Activated T-cell treated with anti-CD3 and anti-CD28 coated beads, Interleukin-2, amount 50 U/mL, for 48 hours (primary cell): Measurements from ENCODE around the gene ZNF366.

Source experiments
- DNase-seq, 2 experiments: peaks; one replicate each; pipeline ENCODE4 v3.0.0-alpha.2; 2020

ZNF366 gene

GRCh38 chr5:72463449-72464052 is 43.7 kb downstream of the ZNF366 start:
- DNase-seq: no peak

- no peak for DNase-seq
Observed at GRCh38 chr5:72460413-72460812, 46.8 kb downstream of the ZNF366 start.

- no peak for DNase-seq
Observed at GRCh38 chr5:72459913-72460312, 47.3 kb downstream of the ZNF366 start.

DNA sequence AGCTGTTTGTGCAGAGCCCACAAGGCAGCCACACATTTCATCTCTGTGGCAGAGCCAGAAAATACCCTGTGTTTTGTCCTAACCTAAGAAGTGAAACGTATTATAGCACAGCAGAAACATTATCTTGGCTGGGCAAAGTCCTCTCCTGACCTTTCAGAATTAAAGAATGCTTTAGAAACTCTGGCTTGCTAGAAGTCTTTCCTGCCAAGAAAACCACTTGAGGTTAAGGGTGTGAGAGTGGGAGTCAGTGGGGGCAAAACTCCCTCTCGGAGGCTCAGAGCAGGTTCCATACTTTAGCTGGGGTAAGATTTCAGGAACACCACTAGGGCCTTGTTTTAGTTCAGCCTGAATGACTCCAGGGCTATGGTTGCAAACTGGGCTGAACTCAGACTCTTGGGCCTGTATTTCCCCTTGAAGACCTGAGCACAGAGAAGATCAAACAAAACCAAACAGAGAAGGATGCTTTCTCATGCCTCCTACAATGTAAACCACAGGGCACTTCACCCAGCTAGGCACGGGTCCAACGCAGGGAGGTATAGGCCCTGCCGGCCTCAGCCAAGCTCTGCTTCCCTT is 48.0 kb downstream of the ZNF366 start:
- DNase-seq: no peak

- no peak for DNase-seq
Observed at GRCh38 chr5:72458407-72458806, 48.8 kb downstream of the ZNF366 start.

DNA sequence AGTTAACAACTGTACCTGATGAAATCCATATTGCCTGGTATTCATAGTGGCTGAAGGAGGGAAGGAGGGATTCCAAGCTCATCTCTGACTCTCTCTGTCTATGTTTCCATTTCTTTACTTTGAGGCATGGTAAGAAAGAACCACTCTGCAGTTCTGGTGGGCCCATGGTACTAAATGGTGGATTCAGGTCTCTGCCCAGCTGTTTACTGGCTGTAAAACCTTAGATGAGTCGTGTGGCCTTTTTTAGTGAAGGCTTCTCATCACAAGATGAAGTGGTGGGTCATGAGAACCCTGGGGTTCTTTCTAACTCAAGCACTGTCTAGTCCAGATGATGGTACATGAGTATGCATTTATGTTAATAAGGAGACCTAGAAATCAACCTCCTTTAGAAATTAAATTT is 49.7 kb downstream of the ZNF366 start:
- DNase-seq: no peak

DNA sequence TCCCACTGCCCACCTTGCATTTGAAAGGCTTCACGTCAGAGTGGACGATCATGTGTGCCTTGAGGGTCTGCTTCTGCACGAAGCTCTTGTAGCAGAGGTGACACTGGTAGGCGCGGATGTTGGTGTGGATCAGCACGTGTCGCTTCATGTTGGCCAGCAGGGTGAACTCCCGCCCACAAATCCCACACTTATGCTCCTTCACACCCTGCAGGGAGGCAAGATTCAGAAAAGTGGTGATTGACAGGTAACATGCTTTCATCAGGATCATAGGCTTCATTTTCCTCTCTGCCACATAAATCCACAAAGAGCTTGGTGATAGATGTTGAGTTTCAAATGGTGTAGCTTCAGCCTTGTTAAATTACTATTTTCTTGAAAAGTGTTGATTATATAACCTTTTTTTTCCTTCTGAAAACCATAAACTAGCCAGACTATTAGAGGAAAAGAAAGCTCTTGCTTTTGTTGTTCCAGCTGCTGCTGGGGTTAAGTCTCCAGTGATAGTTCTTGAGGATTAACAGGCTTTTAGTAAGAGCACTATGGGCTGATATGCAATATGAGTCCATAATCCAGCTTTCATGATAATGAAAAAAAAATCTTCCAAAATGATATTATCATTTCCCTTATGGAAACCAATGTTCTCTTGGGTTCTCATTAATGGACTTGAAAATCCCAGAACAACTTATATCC is 50.7 kb downstream of the ZNF366 start:
- no peak for DNase-seq

- DNase-seq: no peak
Observed at GRCh38 chr5:72455476-72455875, 51.7 kb downstream of the ZNF366 start.

- DNase-seq: no peak
Observed at GRCh38 chr5:72454996-72455395, 52.2 kb downstream of the ZNF366 start.

GRCh38 chr5:72453246-72453775 is 53.9 kb downstream of the ZNF366 start:
- no peak for DNase-seq

- DNase-seq: no peak
Observed at GRCh38 chr5:72452515-72453245, 54.5 kb downstream of the ZNF366 start.

DNA sequence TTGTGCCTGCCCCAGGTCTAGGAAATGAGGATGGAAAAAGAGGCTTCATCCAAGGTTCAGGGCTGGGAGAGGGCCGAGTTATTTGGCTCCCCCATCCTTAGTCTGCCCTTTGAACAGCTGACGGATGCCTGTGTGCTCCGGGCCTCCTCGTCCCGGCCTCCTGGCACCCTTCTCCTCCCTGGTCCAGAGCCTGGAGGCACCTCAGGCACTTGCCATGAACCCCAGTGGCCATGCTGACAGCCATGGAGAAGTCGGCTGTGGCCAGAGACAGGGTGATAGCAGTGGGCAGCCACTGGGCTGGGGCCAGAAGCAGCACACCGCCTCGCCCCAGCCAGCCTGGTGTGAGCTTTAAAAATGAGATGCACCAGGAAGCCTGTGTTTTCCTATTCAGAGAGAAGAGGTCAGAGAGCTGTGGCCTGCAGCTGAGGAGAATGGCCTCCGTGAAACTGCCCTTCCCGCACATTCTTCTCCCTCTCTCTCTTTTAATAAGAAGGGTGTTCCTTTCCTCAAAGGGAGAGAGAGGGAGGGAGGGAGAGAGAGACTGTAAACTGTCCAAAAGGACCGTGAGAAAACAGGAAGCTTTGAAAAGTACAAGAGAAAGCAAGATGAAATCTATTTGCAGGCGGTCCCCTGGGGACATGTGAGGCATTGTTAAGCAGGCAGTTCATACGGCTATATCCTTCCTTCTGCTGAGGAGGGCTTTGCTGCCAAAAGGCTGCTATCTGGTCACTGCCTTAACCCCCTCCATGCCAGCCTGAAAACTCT is 55.3 kb downstream of the ZNF366 start:
- no peak for DNase-seq

DNA sequence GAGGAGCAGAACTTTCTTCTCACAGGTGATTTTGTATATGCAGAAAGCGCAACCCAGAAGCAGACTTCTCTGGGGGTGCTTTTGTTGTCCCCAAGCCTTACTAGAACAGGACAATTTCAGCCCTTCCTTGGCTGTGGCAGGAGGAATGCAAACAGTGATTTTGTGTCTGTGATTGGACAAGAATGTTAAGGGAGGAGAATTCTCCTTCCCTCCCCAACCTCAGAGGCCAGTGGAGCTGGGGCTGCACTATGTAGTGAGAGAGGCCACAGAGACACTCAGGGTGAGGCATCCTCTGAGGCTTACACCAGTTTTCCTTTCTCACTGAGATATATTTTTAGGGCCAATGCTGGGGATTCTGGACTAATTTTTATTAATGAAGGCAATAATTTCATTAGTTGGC is 58.8 kb downstream of the ZNF366 start:
- no peak for DNase-seq

DNA sequence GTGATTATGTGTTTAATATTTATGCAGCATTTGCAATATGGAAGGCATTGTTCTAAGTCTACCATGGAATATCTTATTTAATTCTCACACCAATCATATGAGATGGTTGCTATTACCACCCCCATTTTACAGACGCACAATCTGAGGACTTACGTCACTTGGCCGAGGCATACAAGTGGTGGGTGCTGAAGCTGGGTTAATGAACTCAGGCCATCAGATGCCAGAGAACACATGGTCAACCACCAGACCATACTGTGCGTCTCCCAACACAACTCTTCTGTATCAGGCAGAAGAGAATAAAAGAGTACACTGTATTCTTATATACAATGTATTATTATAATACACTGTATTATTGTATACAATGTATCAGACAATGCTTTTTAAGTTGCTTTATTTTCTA is 59.5 kb downstream of the ZNF366 start:
- DNase-seq: no peak

- no peak for DNase-seq
Observed at GRCh38 chr5:72445969-72446368, 61.2 kb downstream of the ZNF366 start.

DNA sequence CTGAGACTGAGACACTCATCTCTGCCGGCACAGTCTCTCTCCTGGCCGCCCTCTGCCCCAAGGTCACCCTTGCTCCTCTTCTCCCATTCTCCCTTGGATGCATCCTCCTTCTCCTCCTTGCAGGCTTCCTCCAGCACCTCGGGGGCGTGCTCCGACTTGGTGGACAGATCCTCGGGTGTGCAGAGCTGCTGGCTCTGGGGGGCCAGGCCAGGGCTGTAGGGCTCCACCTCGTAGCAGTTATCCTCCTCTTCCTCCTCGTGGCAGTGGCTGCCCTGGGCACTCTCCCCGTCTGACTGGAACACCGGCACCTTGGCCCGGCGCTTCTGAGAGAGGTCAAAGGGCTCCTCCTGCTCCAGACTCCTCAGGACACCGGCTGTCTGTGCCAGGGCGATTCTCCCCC is 63.3 kb downstream of the ZNF366 start:
- DNase-seq: no peak

- DNase-seq: no peak
Observed at GRCh38 chr5:72441862-72442540, 65.2 kb downstream of the ZNF366 start.

DNA sequence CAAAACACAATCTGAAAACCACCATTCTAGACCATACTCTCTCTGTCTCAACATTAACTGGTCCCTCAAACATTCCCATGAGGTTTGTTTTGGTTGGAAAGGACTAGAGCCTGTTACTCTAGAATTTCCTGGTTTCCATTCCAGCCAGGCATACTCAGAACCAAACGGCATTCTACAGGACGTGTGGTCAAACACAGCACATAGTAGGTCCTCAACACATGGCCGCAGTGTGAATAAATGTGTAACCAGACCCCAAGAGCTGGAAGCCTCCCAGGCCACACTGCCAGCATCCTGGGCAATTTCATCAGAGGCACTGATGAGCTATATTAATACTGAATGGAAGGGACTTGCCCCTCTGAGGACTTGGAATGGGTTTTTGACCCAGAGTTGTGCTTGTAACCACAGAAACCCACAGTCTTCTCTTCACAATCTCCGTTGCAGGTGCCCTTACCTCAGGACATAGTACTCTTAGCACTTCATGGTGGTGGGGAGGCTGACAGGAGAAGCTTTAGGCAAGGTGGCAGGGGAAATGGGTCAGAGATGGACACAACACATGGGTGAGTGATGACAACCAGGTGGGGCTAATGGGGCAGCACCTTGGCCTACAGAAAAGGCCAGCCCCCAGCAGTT is 66.0 kb downstream of the ZNF366 start:
- DNase-seq: no peak

DNA sequence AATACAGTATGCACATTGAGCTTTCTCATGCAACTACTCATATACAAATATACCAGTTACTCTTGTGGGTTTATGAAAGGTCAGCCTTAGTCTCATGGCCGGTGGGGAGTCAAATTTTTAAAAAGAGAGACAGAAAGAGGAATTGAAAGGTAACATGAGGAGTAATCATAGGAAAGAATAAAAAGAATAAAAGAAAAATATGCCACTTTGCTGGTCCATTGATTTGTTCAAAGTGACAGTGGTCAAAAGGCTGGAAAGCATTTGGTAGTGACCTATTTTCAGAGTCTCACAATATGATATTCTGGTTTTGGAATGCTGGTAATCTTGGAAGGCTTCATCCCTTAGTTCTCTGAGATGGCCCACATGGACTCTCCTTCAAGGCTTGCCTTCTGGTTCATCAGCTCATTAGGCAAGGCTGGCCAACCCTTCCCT is 67.0 kb downstream of the ZNF366 start:
- DNase-seq: no peak

GRCh38 chr5:72439192-72439591 is 68.0 kb downstream of the ZNF366 start:
- DNase-seq: no peak

GRCh38 chr5:72438141-72438540 is 69.1 kb downstream of the ZNF366 start:
- DNase-seq: no peak
